B cell (primary cell): ENCODE results near the gene SH3RF3. TPM values are rescaled to one million over a fixed set of nuclear protein-coding genes. Genes with fewer than 3 reads are reported as not detected.

ENCODE experiments used
- ATAC-seq: fragments of 200-7000 bp; cut with Tn5 transposase; one replicate; pipeline ENCODE4 v1.10.0; 2021; ENCODE audit warnings: low read depth, mild to moderate bottlenecking, moderate number of reproducible peaks, moderate library complexity
- CTCF ChIA-PET: fragments of 350-600 bp; sonication (Branson Sonifier 250); formaldehyde crosslinking; loops from one replicate; lab custom pipeline; 2021; ENCODE audit warnings: antibody characterized with exemption, inconsistent platforms; lab: Charles Lee
- POLR2A ChIA-PET: fragments of 350-600 bp; sonication (Branson Sonifier 250); formaldehyde crosslinking; loops from one replicate; lab custom pipeline; 2021; ENCODE audit warnings: antibody characterized with exemption; lab: Charles Lee
- DNase-seq: peaks from one replicate; pipeline ENCODE4 v3.0.0; 2013
- H2AFZ ChIP-seq: 2 replicates; pipeline ENCODE4 v1.6.1; 2012; ENCODE audit warnings: mild to moderate bottlenecking, low read depth, low read length; ENCODE audit not compliant: insufficient read depth, poor library complexity, severe bottlenecking
- H3K27ac ChIP-seq, 2 donors: 1 replicate in 1 of 2; 2 replicates in 1 of 2; pipeline ENCODE4 v1.5.1; 2012 to 2013; ENCODE audit warnings: low read length in 2 of 2, mild to moderate bottlenecking in 2 of 2, moderate library complexity in 1 of 2
- H3K27me3 ChIP-seq, 4 experiments: fragments of 200-600 bp in 1 of 4; sonication (generic) in 1 of 4; replicated peaks in 1 of 4; 1 replicate in 2 of 4; 2 replicates in 2 of 4; pipeline versions ENCODE4 v1.6.1 to v1.7.0; 2013 to 2016; ENCODE audit warnings: low read length in 3 of 4, mild to moderate bottlenecking in 2 of 4, mixed read lengths in 1 of 4, moderate library complexity in 1 of 4; ENCODE audit not compliant: insufficient read depth in 4 of 4, control insufficient read depth in 3 of 4; ENCODE audit errors: control extremely low read depth in 1 of 4
- H3K36me3 ChIP-seq, 2 experiments: replicated peaks in 1 of 2; 1 replicate in 1 of 2; 2 replicates in 1 of 2; pipeline versions ENCODE4 v1.6.1 to v1.7.1; 2013; ENCODE audit warnings: low read length in 1 of 2; ENCODE audit not compliant: insufficient read depth in 2 of 2, control insufficient read depth in 1 of 2; ENCODE audit errors: control extremely low read depth in 1 of 2, extremely low read depth in 1 of 2
- H3K4me1 ChIP-seq, 2 donors: fragments of 200-600 bp in 1 of 2; sonication (generic) in 1 of 2; 1 replicate in 1 of 2; 2 replicates in 1 of 2; pipeline versions ENCODE4 v1.5.1 to v1.6.1; 2013 to 2017; ENCODE audit warnings: low read length in 2 of 2; ENCODE audit not compliant: control insufficient read depth in 2 of 2, insufficient read depth in 2 of 2
- H3K4me2 ChIP-seq: replicated peaks from 2 replicates; pipeline ENCODE3; 2012; ENCODE audit warnings: mild to moderate bottlenecking, low read depth, low read length; ENCODE audit not compliant: poor library complexity, severe bottlenecking
- H3K4me3 ChIP-seq, 5 experiments: fragments of 200-600 bp in 1 of 5; sonication (generic) in 1 of 5; 1 replicate in 3 of 5; 2 replicates in 2 of 5; pipeline versions ENCODE4 v1.5.1 to v1.7.0; 2011 to 2016; ENCODE audit warnings: low read length in 4 of 5, mild to moderate bottlenecking in 4 of 5, low read depth in 2 of 5, control low read depth in 1 of 5, moderate library complexity in 1 of 5; ENCODE audit not compliant: insufficient read depth in 1 of 5; ENCODE audit errors: control extremely low read depth in 1 of 5, extremely low read depth in 1 of 5
- H3K79me2 ChIP-seq: fragments of 200-600 bp; sonication (generic); one replicate; pipeline ENCODE4 v1.6.0; 2016; ENCODE audit warnings: low read length; ENCODE audit not compliant: control insufficient read depth, insufficient read depth
- H3K9ac ChIP-seq: fragments of 200-600 bp; sonication (generic); 2 replicates; pipeline ENCODE4 v1.6.1; 2017; ENCODE audit warnings: mild to moderate bottlenecking, low read length, moderate library complexity
- H3K9me3 ChIP-seq, 3 donors: one replicate each; pipeline versions ENCODE4 v1.6.1 to v1.7.1; 2013; ENCODE audit warnings: low read length in 2 of 3; ENCODE audit not compliant: control insufficient read depth in 2 of 3, insufficient read depth in 1 of 3; ENCODE audit errors: control extremely low read depth in 1 of 3
- H4K20me1 ChIP-seq: 2 replicates; pipeline ENCODE4 v1.6.0; 2012; ENCODE audit warnings: mild to moderate bottlenecking, low read length; ENCODE audit not compliant: insufficient read depth, control insufficient read depth, poor library complexity, severe bottlenecking
- H3K27ac Mint-ChIP-seq: one replicate; pipeline ENCODE4 v1.8.0; 2021; ENCODE audit warnings: mixed read lengths
- H3K27me3 Mint-ChIP-seq: one replicate; pipeline ENCODE4 v1.8.0; 2021; ENCODE audit warnings: mixed read lengths
- H3K4me1 Mint-ChIP-seq: one replicate; pipeline ENCODE4 v1.8.0; 2021; ENCODE audit warnings: mixed read lengths
- H3K4me3 Mint-ChIP-seq: one replicate; pipeline ENCODE4 v1.8.0; 2021; ENCODE audit warnings: mixed read lengths
- H3K9me3 Mint-ChIP-seq: one replicate; pipeline ENCODE4 v1.8.0; 2022; ENCODE audit warnings: mixed read lengths; ENCODE audit not compliant: insufficient read depth
- EZH2 ChIP-seq: IDR thresholded peaks from 2 replicates; pipeline ENCODE4 v1.6.1; 2012; ENCODE audit warnings: borderline replicate concordance, low read depth, mild to moderate bottlenecking, moderate library complexity, low read length; ENCODE audit not compliant: insufficient read depth, poor library complexity, severe bottlenecking
- WGBS: methylation state at CpG from one replicate; pipeline ENCODE4 v1.1.5; 2013; ENCODE audit warnings: missing lambda C conversion rate; ENCODE audit not compliant: insufficient coverage; 5-methylcytosine and 5-hydroxymethylcytosine counted together
- intact Hi-C: fragments of 100-400 bp; cut with micrococcal nuclease; formaldehyde crosslinking; loops from one replicate; pipeline ENCODE4 v1.10.0; 2022
- polyA plus RNA-seq: library from polyadenylated mRNA; depleted of rRNA; stranded (reverse); fragments of >200 nt; gene quantifications from 2 replicates; pipeline ENCODE4 v1.2.3, GENCODE V29; 2012
- total RNA-seq, 2 donors: library from RNA; stranded (reverse); fragments of 120-200 nt in 1 of 2; gene quantifications; 1 replicate in 1 of 2; 2 replicates in 1 of 2; pipeline versions ENCODE4 v1.2.3 to v1.2.4, GENCODE V29; 2013 to 2022
- TF ChIP-seq, protein P1 (sequence below): fragments of 200-600 bp; IDR thresholded peaks from one replicate; pipeline ENCODE4 v1.8.0; 2022; ENCODE audit warnings: antibody characterized with exemption, mild to moderate bottlenecking

Gene SH3RF3
- total and polyA plus RNA-seq, 2 donors (not counting 1 experiment from before 2014, with no cell fraction given), result 0.07 to 1.2 TPM

DNA sequence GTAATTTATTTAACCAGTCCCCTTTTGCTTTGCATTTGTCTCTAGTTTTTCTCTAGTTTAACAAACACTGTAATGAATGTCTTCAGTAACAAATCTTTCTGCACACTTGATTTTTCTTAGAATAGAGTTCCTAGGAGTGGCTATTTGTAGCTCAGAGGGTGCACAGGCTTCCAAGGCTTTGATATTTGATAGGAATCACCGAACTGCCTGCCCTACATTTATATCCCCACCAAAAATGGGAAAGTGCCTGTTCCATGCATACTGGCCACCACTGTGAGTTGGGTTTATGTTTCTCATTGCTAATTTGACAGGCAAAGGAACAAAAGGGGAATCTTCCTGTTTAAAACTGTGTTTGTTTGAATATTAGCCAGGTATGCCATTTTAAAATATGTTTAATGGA is 238.7 kb downstream of the SH3RF3 start:
- CTCF ChIA-PET, result no interaction called here
- POLR2A ChIA-PET, result no interaction called here
- H3K9me3 ChIP-seq, result no peaks in the 10 kb centered on the region
- no peak overlapping the region for H3K27ac Mint-ChIP-seq
- WGBS, result no CpG with 5 or more reads among the region's 1 CpG
- no peaks in the 10 kb centered on the region for H3K4me1 Mint-ChIP-seq
- no peak overlapping the region for H2AFZ ChIP-seq
- H4K20me1 ChIP-seq, result no peaks in the 10 kb centered on the region
- no peaks in the 10 kb centered on the region for H3K79me2 ChIP-seq
- H3K27me3 Mint-ChIP-seq, result no peaks in the 10 kb centered on the region
- intact Hi-C loops, result no loop called here
- no peaks in the 10 kb centered on the region for H3K9me3 Mint-ChIP-seq
- no peak for TF ChIP-seq EZH2
- TF ChIP-seq, protein P1, sequence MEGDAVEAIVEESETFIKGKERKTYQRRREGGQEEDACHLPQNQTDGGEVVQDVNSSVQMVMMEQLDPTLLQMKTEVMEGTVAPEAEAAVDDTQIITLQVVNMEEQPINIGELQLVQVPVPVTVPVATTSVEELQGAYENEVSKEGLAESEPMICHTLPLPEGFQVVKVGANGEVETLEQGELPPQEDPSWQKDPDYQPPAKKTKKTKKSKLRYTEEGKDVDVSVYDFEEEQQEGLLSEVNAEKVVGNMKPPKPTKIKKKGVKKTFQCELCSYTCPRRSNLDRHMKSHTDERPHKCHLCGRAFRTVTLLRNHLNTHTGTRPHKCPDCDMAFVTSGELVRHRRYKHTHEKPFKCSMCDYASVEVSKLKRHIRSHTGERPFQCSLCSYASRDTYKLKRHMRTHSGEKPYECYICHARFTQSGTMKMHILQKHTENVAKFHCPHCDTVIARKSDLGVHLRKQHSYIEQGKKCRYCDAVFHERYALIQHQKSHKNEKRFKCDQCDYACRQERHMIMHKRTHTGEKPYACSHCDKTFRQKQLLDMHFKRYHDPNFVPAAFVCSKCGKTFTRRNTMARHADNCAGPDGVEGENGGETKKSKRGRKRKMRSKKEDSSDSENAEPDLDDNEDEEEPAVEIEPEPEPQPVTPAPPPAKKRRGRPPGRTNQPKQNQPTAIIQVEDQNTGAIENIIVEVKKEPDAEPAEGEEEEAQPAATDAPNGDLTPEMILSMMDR, result no peak
- no peaks in the 10 kb centered on the region for H3K4me1 ChIP-seq
- no peaks in the 10 kb centered on the region for H3K27me3 ChIP-seq
- ATAC-seq (no peak), DNase-seq (no peak)
- no peak overlapping the region for H3K4me3 ChIP-seq
- H3K9ac ChIP-seq, result no peak overlapping the region
- H3K4me3 Mint-ChIP-seq, result no peak overlapping the region
- H3K27ac ChIP-seq, result no peak overlapping the region
- H3K4me2 ChIP-seq, result no peak overlapping the region
- H3K36me3 ChIP-seq, result no peaks in the 10 kb centered on the region

DNA sequence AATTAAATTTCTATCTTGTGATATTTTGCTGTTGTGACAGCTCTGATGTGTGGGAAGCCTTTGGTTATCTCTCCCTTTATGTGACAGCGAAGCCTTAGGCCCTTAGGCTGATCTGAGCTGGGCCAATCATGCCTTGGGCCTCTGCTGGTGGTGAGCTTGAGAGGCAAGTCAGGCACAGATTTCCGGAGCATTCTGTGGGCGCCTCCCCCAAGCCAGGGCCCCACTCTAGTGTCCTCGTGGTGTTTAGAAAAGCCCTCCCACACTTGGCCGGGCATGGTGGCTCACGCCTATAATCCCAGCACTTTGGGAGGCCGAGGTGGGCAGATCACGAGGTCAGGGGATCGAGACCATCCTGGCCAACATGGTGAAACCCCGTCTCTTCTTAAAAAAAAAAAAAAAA is 239.8 kb downstream of the SH3RF3 start:
- Histone ChIP-seq H3K79me2 (no peaks in the 10 kb centered on the region), H3K4me3 (no peak overlapping the region), H3K27me3 (no peaks in the 10 kb centered on the region), H3K27ac (no peak overlapping the region), H4K20me1 (no peaks in the 10 kb centered on the region), H3K36me3 (no peaks in the 10 kb centered on the region), H3K4me1 (no peaks in the 10 kb centered on the region), H3K9ac (no peak overlapping the region), H3K9me3 (no peaks in the 10 kb centered on the region), H3K4me2 (no peak overlapping the region), H2AFZ (no peak overlapping the region)
- Mint-ChIP-seq H3K9me3 (no peaks in the 10 kb centered on the region), H3K27ac (no peak overlapping the region), H3K4me1 (no peaks in the 10 kb centered on the region), H3K27me3 (no peaks in the 10 kb centered on the region), H3K4me3 (no peak overlapping the region)
- no peak for DNase-seq
- ChIA-PET CTCF (no interaction called here), POLR2A (no interaction called here)
- intact Hi-C loops, result no loop called here
- ATAC-seq, result no peak
- WGBS, result 94% methylated on average over 4 of the region's 10 CpGs
- TF ChIP-seq, protein P1, result no peak
- no peak for TF ChIP-seq EZH2
